ELF-1 (cell line): ENCODE measurements around the gene RASSF7.
A peak's percentile ranks its signal among the peaks of the same experiment; 100 is the strongest.

Experiments used
- DNase-seq: peaks from one replicate; pipeline ENCODE4 v3.0.0-alpha.2; 2016; ENCODE audit warnings: low read depth, low spot score

Gene RASSF7

GRCh38 chr11:551596-551995 lies 9.2 kb upstream of the RASSF7 start:
- no peak for DNase-seq

- peak; percentile 58 for DNase-seq
Observed at GRCh38 chr11:553083-553987, 7.4 kb upstream of the RASSF7 start.

- DNase-seq: no peak
Observed at GRCh38 chr11:553988-554340, 6.8 kb upstream of the RASSF7 start.

- DNase-seq: peak; percentile 90
Observed at GRCh38 chr11:554428-555226, 6.1 kb upstream of the RASSF7 start.

- DNase-seq: no peak
Observed at GRCh38 chr11:555227-555779, 5.5 kb upstream of the RASSF7 start.

- DNase-seq: no peak
Observed at GRCh38 chr11:555780-556661, 4.7 kb upstream of the RASSF7 start.

GRCh38 chr11:556662-557256 lies 4.0 kb upstream of the RASSF7 start:
- no peak for DNase-seq

GRCh38 chr11:557328-558132 lies 3.2 kb upstream of the RASSF7 start:
- DNase-seq: no peak

- no peak for DNase-seq
Observed at GRCh38 chr11:558503-558902, 2.3 kb upstream of the RASSF7 start.

- no peak for DNase-seq
Observed at GRCh38 chr11:559020-559620, 1.6 kb upstream of the RASSF7 start.

GRCh38 chr11:559712-560304 lies 962 bp upstream of the RASSF7 start:
- DNase-seq: peak; percentile 75

- DNase-seq: no peak
Observed at GRCh38 chr11:561148-562003, 606 bp downstream of the RASSF7 start.

GRCh38 chr11:562046-562645 lies 1.4 kb downstream of the RASSF7 start:
- DNase-seq: no peak

- DNase-seq: no peak
Observed at GRCh38 chr11:563066-563811, 2.5 kb downstream of the RASSF7 start.

GRCh38 chr11:563812-564578 lies 3.2 kb downstream of the RASSF7 start:
- peak; percentile 85 for DNase-seq

GRCh38 chr11:565921-566509 lies 5.2 kb downstream of the RASSF7 start:
- DNase-seq: peak; percentile 92
